Measurements from ENCODE around the gene PHF24.
"Not testable (repeated sequence)": the region's sequence is repeated elsewhere in the genome, so short reads cannot be mapped to it uniquely, and the experiment has no call there.

Gene PHF24

DNA sequence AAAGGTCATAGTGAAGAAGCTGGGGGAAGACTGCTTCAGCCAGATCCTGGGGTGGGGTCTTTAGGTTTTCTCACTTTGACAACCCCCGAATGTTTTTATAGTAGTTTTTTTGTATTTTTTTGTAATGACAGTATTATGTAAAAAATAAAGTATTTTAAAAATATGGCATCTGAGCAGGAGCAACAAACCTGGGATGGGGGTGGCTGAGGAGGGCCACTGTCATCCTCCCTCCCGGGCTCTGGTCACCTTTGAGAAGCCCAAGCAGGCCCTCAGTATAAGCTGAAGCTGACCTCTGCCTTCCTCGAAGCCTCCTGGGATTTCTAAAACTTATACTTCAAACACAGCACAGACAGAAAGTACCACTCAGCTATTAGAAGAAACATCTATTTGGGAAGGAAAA is 40.2 kb downstream of the PHF24 start:
- DNase-seq: no peak

GRCh38 chr9:34999576-34999975 is 41.5 kb downstream of the PHF24 start:
- no peak for DNase-seq

DNA sequence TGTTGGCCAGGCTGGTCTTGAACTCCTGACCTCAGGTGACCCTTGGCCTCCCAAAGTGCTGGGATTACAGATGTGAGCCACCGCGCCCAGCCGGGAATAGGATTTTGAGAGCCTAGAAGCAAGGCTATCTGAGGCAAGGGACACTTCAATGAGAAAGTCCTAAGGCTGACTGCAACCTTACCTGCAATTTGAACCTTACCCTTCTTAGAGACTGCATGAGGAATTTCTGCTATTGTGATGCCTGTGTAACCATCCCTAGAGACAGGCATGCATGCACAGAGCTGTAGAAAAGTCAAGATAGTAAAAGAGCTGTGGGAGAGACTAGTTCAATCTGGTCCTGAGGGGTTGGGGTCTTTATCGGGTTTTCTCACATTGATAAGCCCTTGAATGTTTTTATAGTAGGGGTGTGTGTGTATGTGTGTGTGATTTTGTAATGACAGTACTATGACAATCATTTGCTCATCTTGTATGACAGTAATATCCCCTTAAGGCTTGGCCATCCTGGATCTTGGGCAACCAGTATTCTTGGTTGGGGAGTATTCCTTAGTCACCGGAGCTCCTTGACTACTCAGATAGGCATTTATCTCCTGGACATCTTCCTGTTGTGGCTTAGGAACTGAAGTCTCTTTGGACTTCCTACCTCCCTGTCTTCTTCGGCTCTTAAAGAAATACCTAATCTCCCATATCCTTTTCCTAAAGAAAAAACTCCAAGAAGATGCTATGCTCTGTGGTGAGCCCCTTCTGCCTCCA is 42.6 kb downstream of the PHF24 start:
- DNase-seq: no peak

DNA sequence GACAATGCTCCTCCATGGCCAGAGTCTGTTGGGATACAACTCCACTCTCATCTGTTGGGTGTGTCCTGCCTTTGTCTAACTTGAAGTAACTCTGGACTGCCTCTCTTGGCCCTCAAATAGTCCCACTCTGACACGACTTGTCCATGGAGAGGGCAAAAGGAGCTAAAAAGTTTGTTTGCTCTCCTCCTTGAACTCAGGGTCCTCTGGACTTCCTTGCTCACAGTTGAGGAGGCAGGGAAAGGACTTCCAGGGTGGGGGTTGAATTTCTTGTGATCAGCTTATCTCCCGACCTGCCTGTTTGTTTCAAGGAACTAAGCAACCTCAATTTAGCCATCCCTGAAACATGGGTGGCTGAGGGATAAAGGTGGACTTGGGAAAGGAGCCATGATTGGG is 43.2 kb downstream of the PHF24 start:
- no peak for DNase-seq

DNA sequence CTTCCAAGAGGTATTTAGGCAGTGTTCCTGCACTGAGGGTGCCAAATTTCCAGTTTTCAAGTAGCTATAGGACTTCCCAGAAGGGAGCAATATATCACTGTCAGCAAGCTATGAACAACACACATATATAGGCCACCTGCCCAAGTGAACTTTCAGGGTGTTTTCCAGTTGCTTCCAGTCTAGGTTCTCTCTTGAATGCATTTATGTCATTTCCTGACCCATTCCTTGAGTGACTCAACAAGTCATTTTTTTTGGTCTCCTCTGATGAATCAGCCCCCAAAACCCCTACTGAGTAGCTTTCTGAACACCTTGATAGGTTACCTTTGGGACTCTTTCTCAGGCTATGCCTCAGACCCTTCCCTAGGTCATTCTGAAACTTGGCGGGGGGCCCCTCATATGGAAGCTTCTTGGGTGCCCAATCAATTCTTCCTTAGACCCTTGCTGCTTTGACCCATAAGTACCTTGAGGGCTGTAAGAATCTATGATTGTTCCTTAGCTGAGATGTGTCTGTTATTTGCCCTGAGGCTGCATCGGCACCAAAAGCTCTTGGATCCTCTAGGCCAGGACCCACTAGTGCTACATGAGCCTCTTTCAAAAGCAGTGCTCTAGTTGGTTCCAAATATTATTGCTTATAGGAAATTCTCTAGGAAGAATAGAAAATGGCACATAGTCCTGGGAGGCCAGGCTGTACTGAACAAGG is 43.9 kb downstream of the PHF24 start:
- no peak for DNase-seq

- no peak for DNase-seq
Observed at GRCh38 chr9:35002623-35003022, 44.5 kb downstream of the PHF24 start.

- not testable (repeated sequence) for DNase-seq
Observed at GRCh38 chr9:35004299-35004698, 46.2 kb downstream of the PHF24 start.

DNA sequence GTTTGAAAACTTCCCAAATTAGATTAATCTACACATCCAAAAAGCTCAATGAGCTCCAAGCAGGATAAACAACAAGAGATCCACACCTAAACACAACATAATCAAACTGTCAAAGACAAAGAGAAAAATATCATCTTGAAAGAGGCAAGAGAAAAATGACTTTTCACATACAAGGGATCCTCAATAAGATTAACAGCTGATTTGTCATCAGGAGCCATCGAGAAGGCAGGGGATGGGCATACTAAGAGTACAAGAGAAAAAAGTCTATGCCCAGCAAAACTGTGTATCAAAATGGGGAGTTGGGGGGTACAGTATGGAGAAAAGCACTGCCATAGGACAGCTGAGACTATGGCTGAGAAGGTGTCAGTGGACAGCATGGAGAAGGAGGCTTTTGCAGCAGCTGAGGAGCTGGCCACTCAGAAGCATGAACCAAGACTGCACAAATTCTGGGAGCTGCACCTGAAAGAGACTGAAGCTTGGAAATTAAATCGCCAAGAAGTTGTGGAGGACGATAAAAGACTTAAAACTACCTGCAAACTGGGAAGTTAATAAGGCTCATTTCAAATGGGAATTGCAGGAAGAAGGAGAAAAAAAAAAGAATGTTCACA is 52.4 kb downstream of the PHF24 start:
- DNase-seq: no peak

- DNase-seq: no peak
Observed at GRCh38 chr9:35014517-35014916, 56.4 kb downstream of the PHF24 start.

GRCh38 chr9:35023443-35023842 is 65.4 kb downstream of the PHF24 start:
- DNase-seq: not testable (repeated sequence)

DNA sequence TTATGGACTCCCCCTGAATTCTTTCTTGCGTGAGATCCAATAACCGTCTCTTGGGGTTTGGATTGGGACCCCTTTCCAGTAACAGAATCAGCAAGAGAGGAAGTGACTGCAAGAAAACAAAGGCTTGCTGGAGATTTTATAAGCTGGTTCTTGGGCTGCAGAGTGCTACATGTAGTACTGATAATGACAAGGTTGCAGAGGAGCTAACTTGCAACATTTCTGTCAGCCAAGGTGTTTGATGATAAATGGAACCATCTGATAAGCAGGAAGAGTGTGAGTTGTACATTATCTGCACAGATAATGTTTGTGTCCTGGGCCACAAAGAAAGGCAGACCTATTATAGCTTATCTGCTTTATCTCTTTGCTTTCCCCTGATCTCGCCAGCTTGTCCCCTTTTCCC is 68.6 kb downstream of the PHF24 start:
- no peak for DNase-seq

GRCh38 chr9:35027374-35027773 is 69.3 kb downstream of the PHF24 start:
- DNase-seq: no peak

- DNase-seq: no peak
Observed at GRCh38 chr9:35027860-35028259, 69.8 kb downstream of the PHF24 start.

DNA sequence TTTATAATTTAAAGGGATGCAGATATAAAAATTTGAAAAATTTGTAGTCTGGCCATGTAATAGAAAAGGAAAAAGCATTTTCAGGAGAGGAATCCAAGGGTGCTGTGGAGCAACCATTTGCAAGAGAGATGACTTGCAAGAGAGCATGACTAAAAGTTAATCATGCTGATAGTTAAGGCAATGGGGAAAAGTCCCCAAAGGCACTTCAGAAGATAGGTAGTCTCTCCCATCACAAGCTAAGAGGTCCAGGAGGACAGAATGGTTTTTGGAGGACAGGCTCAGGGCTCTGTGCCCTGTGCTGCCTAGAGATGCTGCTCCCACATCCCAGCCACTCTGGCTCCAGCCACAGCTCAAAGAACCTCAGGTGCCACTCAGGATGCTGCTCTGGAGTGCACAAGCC is 70.3 kb downstream of the PHF24 start:
- no peak for DNase-seq

GRCh38 chr9:35029241-35029640 is 71.2 kb downstream of the PHF24 start:
- no peak for DNase-seq

DNA sequence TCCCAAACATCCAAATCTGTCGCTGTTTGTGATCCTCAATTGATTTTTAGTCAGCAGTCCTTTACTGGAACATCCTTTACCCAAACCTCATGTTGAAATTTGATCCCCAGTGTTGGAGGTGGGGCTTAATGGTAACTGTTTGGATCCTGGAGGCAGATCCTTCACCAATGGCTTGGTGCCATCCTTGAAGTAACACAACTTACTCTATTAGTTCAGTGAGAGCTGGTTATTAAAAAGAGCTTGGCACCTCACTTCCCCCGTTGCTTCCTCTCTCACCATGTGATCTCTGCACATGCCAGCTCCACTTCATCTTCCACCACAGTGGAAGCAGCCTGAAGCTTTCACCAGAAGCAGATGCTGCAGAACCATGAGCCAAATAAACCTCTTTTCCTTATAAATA is 71.8 kb downstream of the PHF24 start:
- no peak for DNase-seq
